ENCODE measurements around the gene YAE1.

- TF ChIP-seq EP300 (IDR thresholded peaks at IDR 0.05) (no peak), POLR2A (IDR thresholded peaks at IDR 0.05) (no peak), POLR2AphosphoS5 (IDR thresholded peaks at IDR 0.05) (no peak)
- TF ChIP-seq, protein P1, sequence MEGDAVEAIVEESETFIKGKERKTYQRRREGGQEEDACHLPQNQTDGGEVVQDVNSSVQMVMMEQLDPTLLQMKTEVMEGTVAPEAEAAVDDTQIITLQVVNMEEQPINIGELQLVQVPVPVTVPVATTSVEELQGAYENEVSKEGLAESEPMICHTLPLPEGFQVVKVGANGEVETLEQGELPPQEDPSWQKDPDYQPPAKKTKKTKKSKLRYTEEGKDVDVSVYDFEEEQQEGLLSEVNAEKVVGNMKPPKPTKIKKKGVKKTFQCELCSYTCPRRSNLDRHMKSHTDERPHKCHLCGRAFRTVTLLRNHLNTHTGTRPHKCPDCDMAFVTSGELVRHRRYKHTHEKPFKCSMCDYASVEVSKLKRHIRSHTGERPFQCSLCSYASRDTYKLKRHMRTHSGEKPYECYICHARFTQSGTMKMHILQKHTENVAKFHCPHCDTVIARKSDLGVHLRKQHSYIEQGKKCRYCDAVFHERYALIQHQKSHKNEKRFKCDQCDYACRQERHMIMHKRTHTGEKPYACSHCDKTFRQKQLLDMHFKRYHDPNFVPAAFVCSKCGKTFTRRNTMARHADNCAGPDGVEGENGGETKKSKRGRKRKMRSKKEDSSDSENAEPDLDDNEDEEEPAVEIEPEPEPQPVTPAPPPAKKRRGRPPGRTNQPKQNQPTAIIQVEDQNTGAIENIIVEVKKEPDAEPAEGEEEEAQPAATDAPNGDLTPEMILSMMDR (IDR thresholded peaks at IDR 0.05): no peak
Observed at GRCh38 chr7:39583539-39583938, 17.3 kb downstream of the YAE1 start.
